HG02571 (cell line): Measurements from ENCODE around the gene RAD51.
"Not testable (repeated sequence)": the region's sequence is repeated elsewhere in the genome, so short reads cannot be mapped to it uniquely, and the experiment has no call there.

ENCODE experiments used
- ATAC-seq: cut with Tn5 transposase; IDR thresholded peaks from one replicate; pipeline ENCODE4 v1.9.1; 2021; ENCODE audit warnings: mild to moderate bottlenecking, moderate library complexity; ENCODE audit not compliant: unreplicated experiment

The RAD51 gene

GRCh38 chr15:40694688-40695468 lies at the start of gene RAD51:
RAD51 (plus strand) TSS chr15:40695174; CDS start chr15:40698759, 3,585 bp downstream.
- peak; percentile 87 for ATAC-seq

DNA sequence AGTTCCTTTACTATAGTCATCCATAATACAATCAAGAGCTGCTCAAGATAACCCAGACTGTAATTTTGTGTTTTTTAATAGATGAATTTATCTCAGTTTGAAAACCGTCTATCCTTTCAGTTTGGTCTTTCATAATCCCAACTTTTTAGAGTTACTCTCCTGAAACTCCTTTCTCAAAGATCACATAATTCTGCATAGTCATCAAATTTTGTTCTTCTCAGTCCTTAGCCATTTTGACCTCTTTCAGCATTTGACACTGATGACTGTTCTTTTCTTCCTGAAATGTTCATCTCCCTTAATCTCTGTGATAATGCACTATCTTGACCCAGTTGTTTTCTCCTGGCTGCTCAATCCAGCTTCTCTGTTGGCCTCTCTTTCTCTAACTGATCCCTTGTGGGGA lies 47.5 kb upstream of the RAD51 start:
- ATAC-seq: no peak

GRCh38 chr15:40650479-40650878 lies 44.5 kb upstream of the RAD51 start:
- ATAC-seq: no peak

DNA sequence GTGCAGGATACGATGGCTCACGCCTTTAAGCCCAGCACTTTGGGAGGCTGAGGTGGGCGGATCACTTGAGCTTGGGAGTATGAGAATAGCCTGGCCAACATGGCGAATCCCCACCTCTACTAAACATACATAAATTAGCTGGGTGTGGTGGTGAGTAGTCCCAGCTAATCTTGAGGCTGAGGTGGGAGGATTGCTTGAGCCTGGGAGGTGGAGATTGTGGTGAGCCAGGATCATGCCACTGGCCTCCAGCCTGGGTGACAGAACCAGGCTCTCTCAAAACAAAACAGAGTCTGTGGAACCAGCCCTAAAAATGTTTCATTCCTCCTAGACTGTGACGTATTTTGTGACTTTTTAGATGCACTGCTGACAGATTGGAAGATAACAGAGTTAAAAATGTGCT lies 34.3 kb upstream of the RAD51 start:
- ATAC-seq: no peak

DNA sequence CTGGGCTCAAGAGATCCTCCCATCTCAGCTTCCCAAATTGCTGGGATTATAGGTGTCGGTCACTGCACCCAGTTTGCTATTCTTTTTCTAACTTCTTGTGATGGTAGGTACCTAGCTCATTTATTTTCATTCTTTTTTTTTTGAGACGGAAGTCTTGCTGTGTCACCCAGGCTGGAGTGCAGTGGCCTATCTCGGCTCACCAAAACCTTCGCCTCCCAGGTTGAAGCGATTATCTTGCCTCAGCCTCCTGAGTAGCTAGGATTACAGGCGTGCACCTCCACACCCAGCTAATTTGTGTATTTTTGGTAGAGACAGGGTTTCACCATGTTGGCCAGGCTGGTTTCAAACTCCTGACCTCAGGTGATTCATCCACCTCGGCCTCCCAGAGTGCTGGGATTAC lies 30.1 kb upstream of the RAD51 start:
- ATAC-seq: no peak

DNA sequence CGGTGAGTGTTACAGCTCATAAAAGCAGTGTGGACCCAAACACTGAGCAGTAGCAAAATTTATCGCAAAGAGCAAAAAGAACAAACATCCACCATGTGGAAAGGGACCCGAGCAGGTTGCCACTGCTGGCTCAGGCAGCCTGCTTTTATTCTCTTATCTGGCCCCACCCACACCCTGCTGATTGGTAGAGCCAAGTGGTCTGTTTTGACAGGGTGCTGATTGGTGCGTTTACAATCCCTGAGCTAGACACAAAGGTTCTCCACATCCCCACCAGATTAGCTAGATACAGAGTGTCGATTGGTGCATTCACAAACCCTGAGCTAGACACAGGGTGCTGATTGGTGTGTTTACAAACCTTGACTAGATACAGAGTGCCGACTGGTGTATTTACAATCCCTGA lies 18.7 kb upstream of the RAD51 start:
- not testable (repeated sequence) for ATAC-seq

DNA sequence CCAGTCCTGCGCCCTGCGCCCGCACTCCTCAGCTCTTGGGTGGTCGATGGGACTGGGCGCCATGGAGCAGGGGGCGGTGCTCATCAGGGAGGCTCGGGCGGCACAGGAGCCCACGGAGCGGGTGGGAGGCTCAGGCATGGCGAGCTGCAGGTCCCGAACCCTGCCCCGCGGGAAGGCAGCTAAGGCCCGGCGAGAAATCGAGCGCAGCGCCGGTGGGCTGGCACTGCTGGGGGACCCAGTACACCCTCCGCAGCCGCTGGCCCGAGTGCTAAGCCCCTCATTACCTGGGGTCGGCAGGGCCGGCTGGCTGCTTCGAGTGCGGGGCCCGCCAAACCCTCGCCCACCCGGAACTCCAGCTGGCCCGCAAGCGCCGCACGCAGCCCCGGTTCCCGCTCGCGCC lies 18.1 kb upstream of the RAD51 start:
- ATAC-seq: not testable (repeated sequence)

GRCh38 chr15:40680151-40680550 lies 14.8 kb upstream of the RAD51 start:
- ATAC-seq: no peak

DNA sequence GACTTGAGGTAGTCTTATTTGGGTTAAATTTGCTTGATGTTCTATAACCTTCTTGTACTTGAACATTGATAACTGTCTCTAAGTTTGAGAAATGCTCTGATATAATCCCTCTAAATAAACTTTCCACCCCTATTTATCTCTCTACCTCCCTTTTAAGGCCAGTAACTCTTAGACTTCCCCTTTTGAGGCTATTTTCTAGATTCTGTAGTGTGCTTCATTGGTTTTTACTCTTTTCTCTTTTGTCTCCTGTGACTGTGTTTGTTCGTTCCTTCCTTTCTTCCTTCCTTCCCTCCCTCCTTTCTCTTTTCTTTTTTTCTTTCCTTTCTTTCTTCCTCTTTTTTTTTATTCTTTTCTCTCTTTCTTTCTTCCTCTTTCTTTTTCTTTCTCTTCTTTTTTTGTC lies 14.0 kb upstream of the RAD51 start:
- ATAC-seq: not testable (repeated sequence)

DNA sequence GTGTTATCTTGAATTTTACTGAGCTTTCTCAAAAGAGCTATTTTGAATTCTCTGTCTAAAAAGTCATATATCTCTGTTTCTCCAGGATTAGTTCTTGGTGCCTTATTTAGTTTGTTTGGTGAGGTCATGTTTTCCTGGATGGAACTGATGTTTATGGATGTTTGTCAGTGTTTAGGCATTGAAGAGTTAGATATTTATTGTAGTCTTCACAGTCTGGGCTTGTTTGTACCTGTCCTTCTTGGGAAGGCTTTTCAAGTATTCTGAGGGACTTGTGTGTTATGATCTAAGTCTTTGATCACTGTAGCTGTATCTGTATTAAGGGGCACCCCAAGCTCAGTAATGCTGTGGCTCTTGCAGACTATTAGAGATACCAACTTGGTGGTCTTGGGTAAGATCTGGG lies 10.6 kb upstream of the RAD51 start:
- ATAC-seq: no peak

DNA sequence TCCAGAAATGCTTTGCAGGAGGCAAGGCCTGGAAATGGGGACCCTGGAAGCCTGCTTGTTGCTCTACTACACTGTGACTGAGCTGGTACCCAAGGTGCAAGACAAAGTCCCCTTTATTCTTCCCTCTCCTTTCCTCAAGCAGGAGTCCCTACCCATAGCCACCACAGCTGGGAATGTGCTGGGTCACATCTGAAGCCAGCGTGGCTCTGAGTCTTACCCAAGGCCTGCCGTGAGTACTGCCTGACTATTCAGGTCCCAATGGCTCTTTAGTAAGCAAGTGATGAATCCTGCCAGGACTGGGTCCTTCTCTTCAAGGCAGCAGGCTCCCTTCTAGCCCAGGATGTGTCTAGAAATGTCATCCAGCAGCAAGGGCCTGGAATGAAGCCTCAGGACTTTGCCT lies 9.6 kb upstream of the RAD51 start:
- ATAC-seq: no peak

GRCh38 chr15:40688932-40689799 lies 5.8 kb upstream of the RAD51 start:
- no peak for ATAC-seq

DNA sequence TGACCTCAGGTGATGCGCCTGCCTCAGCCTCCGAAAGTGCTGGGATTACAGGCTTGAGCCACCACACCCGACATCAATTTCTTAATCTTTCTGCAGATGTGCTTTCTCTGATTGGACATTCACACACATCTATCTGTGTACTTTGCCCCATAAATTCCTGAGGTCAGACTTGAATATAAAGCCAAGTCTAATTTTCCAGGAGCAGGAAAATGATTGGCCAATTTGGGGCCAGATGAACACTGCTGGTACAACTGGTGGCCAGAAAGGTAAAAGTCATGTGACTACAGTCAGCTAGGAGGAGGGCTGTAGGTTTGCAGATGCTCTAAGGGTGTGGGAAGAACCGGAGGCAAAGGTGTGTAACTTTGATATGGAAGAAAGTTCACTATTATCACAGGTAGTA lies 3.2 kb upstream of the RAD51 start:
- ATAC-seq: no peak

DNA sequence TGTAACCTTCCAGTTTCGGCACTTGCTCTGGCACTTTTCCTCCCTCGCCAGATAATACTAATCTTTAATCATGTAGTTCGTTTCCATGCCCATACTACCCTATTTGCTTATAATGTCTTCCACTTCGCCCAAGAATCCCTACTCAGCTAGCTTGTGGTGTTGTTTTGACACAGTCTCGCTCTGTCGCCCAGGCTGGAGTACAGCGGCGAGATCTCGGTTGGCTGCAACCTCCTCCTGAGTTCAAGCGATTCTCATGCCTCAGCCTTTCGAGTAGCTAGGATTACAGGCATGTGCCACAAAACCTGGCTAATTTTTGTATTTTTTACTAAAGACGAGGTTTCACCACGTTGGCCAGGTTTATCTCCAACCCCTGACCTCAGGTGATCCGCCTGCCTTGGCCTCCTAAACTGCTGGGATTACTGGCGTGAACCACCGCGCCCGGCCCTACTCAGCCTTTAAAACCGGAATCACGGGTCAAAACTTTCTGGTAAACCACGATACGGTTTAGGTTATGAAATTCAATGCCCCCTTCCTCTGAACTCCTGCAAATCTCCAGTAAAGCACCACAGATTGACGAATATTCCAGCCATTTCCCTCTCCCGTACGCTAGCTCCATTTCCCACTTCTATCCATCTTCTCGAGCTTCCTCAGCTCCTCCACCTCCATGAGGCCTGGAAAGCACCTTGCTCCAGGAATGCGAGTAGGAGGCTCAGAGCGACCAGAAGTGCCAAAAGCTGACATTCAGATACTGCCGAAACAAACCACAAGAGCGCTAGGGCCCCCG lies 878 bp upstream of the RAD51 start:
- no peak for ATAC-seq

- ATAC-seq: peak; percentile 22
Observed at GRCh38 chr15:40695469-40695890, 506 bp downstream of the RAD51 start.

- no peak for ATAC-seq
Observed at GRCh38 chr15:40696228-40696627, 1.3 kb downstream of the RAD51 start.

DNA sequence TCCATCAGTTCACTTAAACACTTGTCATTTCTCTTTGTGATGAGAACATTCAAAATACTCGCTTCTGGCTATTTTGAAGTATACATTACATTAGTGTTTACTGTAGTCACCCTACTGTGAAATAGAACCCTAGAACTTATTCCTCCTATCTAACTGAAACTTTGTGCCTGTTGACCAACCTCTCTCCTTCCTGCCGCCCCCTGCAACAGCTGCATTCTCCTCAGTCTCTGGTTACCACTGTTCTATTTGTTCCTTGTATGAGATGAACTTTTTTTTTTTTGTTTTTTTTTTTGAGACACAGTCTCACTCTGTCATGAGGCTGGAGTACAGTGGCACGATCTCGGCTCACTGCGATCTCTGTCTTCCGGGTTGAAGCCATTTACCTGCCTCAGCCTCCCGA lies 2.9 kb downstream of the RAD51 start:
- no peak for ATAC-seq

- no peak for ATAC-seq
Observed at GRCh38 chr15:40702077-40702476, 7.1 kb downstream of the RAD51 start.

DNA sequence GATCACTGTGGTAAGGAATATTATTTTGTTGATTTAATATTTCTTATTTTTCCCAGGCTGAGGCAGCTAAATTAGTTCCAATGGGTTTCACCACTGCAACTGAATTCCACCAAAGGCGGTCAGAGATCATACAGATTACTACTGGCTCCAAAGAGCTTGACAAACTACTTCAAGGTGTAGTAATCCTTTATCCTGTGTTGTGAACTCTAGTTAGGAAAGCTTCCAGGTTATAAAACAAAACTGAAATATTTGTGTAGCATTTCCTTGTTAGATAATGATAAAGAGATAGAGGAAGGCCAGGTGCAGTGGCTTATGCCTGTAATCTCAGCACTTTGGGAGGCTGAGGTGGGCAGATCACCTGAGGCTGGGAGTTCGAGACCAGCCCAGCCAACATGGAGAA lies 11.1 kb downstream of the RAD51 start:
- no peak for ATAC-seq

DNA sequence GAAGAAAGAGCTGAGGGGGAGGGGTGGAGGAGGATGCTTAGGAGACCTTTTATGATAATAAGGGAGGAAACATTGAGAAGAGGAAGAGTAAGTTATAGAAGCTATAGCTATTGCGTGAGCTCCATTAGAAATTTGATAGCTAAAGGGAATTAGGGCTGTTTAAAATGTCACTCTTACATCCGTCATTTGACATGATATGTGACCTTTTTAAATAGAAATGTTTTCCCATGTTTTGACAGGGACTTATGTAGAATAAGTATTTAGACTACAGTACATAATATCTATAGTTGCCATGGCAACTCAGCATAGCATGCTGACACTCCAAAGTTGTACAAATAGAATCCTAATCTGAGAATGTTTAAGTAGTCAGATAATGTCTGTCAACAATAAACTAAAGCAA lies 19.2 kb downstream of the RAD51 start:
- no peak for ATAC-seq

GRCh38 chr15:40716165-40716564 lies 21.2 kb downstream of the RAD51 start:
- no peak for ATAC-seq
